Measurements from ENCODE around the gene DPF3.
"Not testable (repeated sequence)": the region's sequence is repeated elsewhere in the genome, so short reads cannot be mapped to it uniquely, and the experiment has no call there.

Gene DPF3

GRCh38 chr14:72756967-72757366 lies 136.9 kb downstream of the DPF3 start:
- H3K27ac Mint-ChIP-seq: no peak overlapping the region
- H3K27me3 Mint-ChIP-seq (ENCODE audit: low read depth): peaks cover 2% of the 10 kb centered on the region
- H3K9me3 Mint-ChIP-seq: peaks cover 24% of the 10 kb centered on the region

GRCh38 chr14:72755766-72756165 lies 138.1 kb downstream of the DPF3 start:
- Mint-ChIP-seq H3K4me1 (ENCODE audit: low read depth) (no peaks in the 10 kb centered on the region), H3K27me3 (ENCODE audit: low read depth) (peaks cover 2% of the 10 kb centered on the region), H3K27ac (no peak overlapping the region), H3K9me3 (peaks cover 24% of the 10 kb centered on the region), H3K4me3 (no peak overlapping the region), H3K36me3 (ENCODE audit: low read depth) (no peaks in the 10 kb centered on the region)
- DNase-seq (ENCODE audit: low spot score): no peak

More at GRCh38 chr14:72756967-72757366, 136.9 kb downstream of the DPF3 start:
- H3K4me3 Mint-ChIP-seq: no peak overlapping the region
- H3K4me1 Mint-ChIP-seq (ENCODE audit: low read depth): no peaks in the 10 kb centered on the region
- H3K36me3 Mint-ChIP-seq (ENCODE audit: low read depth): no peaks in the 10 kb centered on the region
- no peak for DNase-seq (ENCODE audit: low spot score)

- Mint-ChIP-seq H3K4me3 (no peak overlapping the region), H3K4me1 (ENCODE audit: low read depth) (no peaks in the 10 kb centered on the region), H3K27ac (no peak overlapping the region), H3K9me3 (peaks cover 24% of the 10 kb centered on the region), H3K27me3 (ENCODE audit: low read depth) (peaks cover 2% of the 10 kb centered on the region), H3K36me3 (ENCODE audit: low read depth) (no peaks in the 10 kb centered on the region)
- DNase-seq (ENCODE audit: low spot score): no peak
Measured at GRCh38 chr14:72754949-72755348, 139.0 kb downstream of the DPF3 start.

- Mint-ChIP-seq H3K27ac (no peak overlapping the region), H3K4me3 (no peak overlapping the region), H3K27me3 (ENCODE audit: low read depth) (peaks cover 5% of the 10 kb centered on the region), H3K4me1 (ENCODE audit: low read depth) (no peaks in the 10 kb centered on the region), H3K36me3 (ENCODE audit: low read depth) (no peaks in the 10 kb centered on the region), H3K9me3 (peaks cover 16% of the 10 kb centered on the region)
- no peak for DNase-seq (ENCODE audit: low spot score)
Measured at GRCh38 chr14:72753879-72754400, 140.0 kb downstream of the DPF3 start.

- Mint-ChIP-seq H3K4me1 (ENCODE audit: low read depth) (no peaks in the 10 kb centered on the region), H3K4me3 (no peak overlapping the region), H3K9me3 (peaks cover 9% of the 10 kb centered on the region), H3K27me3 (ENCODE audit: low read depth) (peaks cover 5% of the 10 kb centered on the region), H3K27ac (no peak overlapping the region), H3K36me3 (ENCODE audit: low read depth) (no peaks in the 10 kb centered on the region)
- DNase-seq (ENCODE audit: low spot score): no peak
Measured at GRCh38 chr14:72753044-72753710, 140.7 kb downstream of the DPF3 start.

- H3K27ac Mint-ChIP-seq: no peak overlapping the region
- no peaks in the 10 kb centered on the region for H3K36me3 Mint-ChIP-seq (ENCODE audit: low read depth)
- H3K4me1 Mint-ChIP-seq (ENCODE audit: low read depth): no peaks in the 10 kb centered on the region
- peaks cover 3% of the 10 kb centered on the region for H3K9me3 Mint-ChIP-seq
- peaks cover 5% of the 10 kb centered on the region for H3K27me3 Mint-ChIP-seq (ENCODE audit: low read depth)
- no peak for DNase-seq (ENCODE audit: low spot score)
- H3K4me3 Mint-ChIP-seq: no peak overlapping the region
Measured at GRCh38 chr14:72752034-72752412, 141.9 kb downstream of the DPF3 start.

GRCh38 chr14:72751276-72752033 lies 142.4 kb downstream of the DPF3 start:
- no peak overlapping the region for H3K4me3 Mint-ChIP-seq
- H3K36me3 Mint-ChIP-seq (ENCODE audit: low read depth): no peaks in the 10 kb centered on the region
- peaks cover 5% of the 10 kb centered on the region for H3K27me3 Mint-ChIP-seq (ENCODE audit: low read depth)
- peaks cover 3% of the 10 kb centered on the region for H3K9me3 Mint-ChIP-seq
- DNase-seq (ENCODE audit: low spot score): no peak
- no peaks in the 10 kb centered on the region for H3K4me1 Mint-ChIP-seq (ENCODE audit: low read depth)
- H3K27ac Mint-ChIP-seq: no peak overlapping the region

- not testable (repeated sequence) for H3K4me3 Mint-ChIP-seq; H3K27ac Mint-ChIP-seq; H3K36me3 Mint-ChIP-seq (ENCODE audit: low read depth); H3K27me3 Mint-ChIP-seq (ENCODE audit: low read depth); DNase-seq (ENCODE audit: low spot score); H3K4me1 Mint-ChIP-seq (ENCODE audit: low read depth); H3K9me3 Mint-ChIP-seq
Measured at GRCh38 chr14:72748921-72749320, 145.0 kb downstream of the DPF3 start.

GRCh38 chr14:72747652-72748051 lies 146.2 kb downstream of the DPF3 start:
- DNase-seq (ENCODE audit: low spot score): no peak
- Mint-ChIP-seq H3K4me3 (no peak overlapping the region), H3K36me3 (ENCODE audit: low read depth) (no peaks in the 10 kb centered on the region), H3K9me3 (peaks cover 3% of the 10 kb centered on the region), H3K27me3 (ENCODE audit: low read depth) (peaks cover 5% of the 10 kb centered on the region), H3K27ac (no peak overlapping the region), H3K4me1 (ENCODE audit: low read depth) (no peaks in the 10 kb centered on the region)

- no peak for DNase-seq (ENCODE audit: low spot score)
- Mint-ChIP-seq H3K36me3 (ENCODE audit: low read depth) (no peaks in the 10 kb centered on the region), H3K4me1 (ENCODE audit: low read depth) (no peaks in the 10 kb centered on the region), H3K27ac (no peak overlapping the region), H3K9me3 (peaks cover 3% of the 10 kb centered on the region), H3K4me3 (no peak overlapping the region), H3K27me3 (ENCODE audit: low read depth) (peaks cover 5% of the 10 kb centered on the region)
Measured at GRCh38 chr14:72745991-72746980, 147.6 kb downstream of the DPF3 start.

- H3K4me3 Mint-ChIP-seq: no peak overlapping the region
- no peaks in the 10 kb centered on the region for H3K4me1 Mint-ChIP-seq (ENCODE audit: low read depth)
- DNase-seq (ENCODE audit: low spot score): no peak
- H3K9me3 Mint-ChIP-seq: peaks cover 3% of the 10 kb centered on the region
- H3K36me3 Mint-ChIP-seq (ENCODE audit: low read depth): no peaks in the 10 kb centered on the region
- H3K27ac Mint-ChIP-seq: no peak overlapping the region
- peaks cover 5% of the 10 kb centered on the region for H3K27me3 Mint-ChIP-seq (ENCODE audit: low read depth)
Measured at GRCh38 chr14:72745546-72745945, 148.4 kb downstream of the DPF3 start.

- Mint-ChIP-seq H3K36me3 (ENCODE audit: low read depth) (no peaks in the 10 kb centered on the region), H3K4me3 (no peak overlapping the region), H3K4me1 (ENCODE audit: low read depth) (no peaks in the 10 kb centered on the region), H3K27ac (no peak overlapping the region), H3K27me3 (ENCODE audit: low read depth) (peaks cover 4% of the 10 kb centered on the region), H3K9me3 (peaks cover 3% of the 10 kb centered on the region)
- DNase-seq (ENCODE audit: low spot score): no peak
Measured at GRCh38 chr14:72744416-72745120, 149.3 kb downstream of the DPF3 start.

GRCh38 chr14:72743626-72744025 lies 150.3 kb downstream of the DPF3 start:
- Mint-ChIP-seq H3K27ac (no peak overlapping the region), H3K9me3 (no peaks in the 10 kb centered on the region), H3K27me3 (ENCODE audit: low read depth) (no peaks in the 10 kb centered on the region), H3K4me3 (no peak overlapping the region), H3K4me1 (ENCODE audit: low read depth) (no peaks in the 10 kb centered on the region), H3K36me3 (ENCODE audit: low read depth) (no peaks in the 10 kb centered on the region)
- no peak for DNase-seq (ENCODE audit: low spot score)

Measured in T-helper 2 cell treated with Interferon-gamma antibody and Interleukin-4, amounts not matched to agents 5 μg/mL and 100 μg/mL, for 36 hours (primary cell).